NCI-H1105 treated with DMSO at 0.1 percent for 48 hours (cell line): ENCODE data around the gene MYO1B.

Experiments
- DNase-seq: peaks from one replicate; lab custom pipeline; 2025; lab: John Stamatoyannopoulos, UW

Gene MYO1B

DNA sequence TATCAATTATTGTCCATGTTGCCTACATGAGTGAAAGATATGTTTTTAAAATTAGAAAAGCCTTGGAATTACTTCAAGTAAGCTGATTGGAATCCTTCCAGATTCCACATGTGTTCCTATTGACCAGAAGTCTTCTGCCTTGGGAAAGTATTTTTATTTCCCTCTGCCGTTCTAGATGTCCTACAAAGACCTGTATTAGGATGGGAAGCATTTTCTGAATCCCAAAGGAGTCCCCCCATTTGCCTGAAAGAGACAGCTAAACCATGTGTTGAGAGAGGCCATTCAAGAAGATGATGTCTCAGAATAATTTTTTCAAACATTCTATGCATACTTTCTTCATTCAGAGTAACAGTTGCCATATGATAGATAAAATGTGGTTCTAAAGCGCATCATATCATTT, 19.0 kb upstream of the MYO1B start:
- no peak for DNase-seq

DNA sequence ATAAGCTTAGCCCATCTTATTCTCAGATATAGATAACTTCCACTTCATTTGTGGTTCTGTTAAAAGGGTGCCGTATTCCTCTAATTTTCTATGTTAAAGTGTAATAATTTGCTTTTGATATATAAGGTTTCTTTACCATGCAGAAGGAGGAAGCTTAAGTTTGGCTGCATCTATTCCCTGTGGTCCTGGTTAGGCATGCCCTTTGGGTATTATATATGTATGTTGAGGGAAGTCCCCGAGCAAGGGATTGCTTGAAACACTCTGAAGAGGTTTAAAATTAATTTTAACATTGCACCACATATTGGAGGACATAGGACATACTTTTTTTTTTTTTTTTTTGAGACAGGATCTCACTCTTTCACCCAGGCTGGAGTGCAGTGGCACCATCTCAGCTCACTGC, 16.9 kb upstream of the MYO1B start:
- no peak for DNase-seq

DNA sequence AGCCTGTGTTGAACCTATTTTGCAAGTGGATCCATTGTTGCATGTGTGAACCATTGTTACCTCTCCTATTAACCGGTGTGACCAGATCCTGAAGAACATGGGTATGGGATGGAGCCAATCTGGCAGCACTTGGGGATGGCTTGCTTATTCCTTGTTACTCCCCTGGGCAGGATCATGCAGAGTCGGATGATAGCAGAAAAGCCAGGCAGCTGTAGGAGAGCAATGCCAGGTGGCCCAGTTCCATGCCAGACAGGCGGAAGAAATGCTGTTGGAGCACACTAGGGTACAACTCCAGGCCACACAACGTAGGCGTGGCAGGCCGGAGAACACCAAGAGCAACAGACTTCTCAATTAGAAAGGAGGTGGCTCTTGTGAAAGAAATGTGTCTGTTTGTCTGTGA, 16.3 kb upstream of the MYO1B start:
- no peak for DNase-seq

DNA sequence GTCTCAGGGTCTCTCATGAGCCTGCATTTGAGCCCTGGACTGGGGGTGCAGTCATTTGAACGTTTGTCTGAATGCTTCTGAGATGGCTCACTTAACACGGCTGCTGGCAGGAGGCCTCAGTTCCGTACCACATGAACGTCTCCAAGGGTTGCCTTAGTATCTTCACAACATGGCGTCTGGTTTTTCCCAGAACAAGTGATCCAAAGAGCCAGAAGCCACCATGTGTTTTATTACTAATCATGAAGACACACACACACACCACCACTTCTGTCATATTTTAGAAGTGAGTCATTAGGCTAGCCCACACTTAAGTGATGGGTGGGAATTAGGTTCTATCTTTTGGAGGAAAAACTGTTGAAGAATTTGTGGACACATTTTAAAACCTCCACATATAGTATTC, 15.0 kb upstream of the MYO1B start:
- no peak for DNase-seq

DNA sequence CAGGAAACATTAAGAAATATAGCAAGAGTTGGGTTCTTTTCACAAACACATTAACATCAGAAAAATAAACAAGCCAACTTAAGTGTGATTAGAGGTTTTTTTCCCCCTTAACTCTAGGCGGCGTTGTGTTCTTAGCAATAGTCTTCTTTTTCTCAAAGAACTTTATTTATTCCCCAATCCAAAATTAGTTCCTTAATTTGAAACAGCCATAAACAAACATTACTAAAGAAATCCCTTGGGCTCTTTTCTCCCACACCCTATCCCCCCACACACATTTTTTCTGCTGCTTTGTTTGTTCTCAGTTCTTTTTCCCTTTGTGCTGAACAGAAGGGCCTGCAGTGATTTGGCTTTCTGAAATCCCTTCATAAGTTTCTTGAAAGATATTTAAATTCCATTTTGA, 13.2 kb upstream of the MYO1B start:
- no peak for DNase-seq

DNA sequence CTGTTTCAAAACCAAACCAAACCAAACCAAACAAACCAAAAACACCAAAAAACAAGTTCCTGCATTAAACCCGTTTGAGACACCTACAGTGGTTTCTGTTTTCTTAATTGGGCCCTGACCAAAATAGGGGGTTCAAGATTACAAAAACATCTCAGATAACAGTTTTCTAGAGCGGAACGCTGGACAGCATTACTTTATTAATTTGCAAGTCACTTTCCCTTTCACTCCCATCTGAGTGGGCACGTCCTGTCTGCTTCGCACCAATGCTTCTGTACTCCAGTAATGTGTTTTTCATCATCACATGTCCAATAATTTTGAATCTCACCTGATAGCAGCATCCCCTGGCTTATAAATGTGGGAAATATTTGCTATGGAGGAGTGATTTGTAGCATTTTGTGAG, 11.7 kb upstream of the MYO1B start:
- no peak for DNase-seq

DNA sequence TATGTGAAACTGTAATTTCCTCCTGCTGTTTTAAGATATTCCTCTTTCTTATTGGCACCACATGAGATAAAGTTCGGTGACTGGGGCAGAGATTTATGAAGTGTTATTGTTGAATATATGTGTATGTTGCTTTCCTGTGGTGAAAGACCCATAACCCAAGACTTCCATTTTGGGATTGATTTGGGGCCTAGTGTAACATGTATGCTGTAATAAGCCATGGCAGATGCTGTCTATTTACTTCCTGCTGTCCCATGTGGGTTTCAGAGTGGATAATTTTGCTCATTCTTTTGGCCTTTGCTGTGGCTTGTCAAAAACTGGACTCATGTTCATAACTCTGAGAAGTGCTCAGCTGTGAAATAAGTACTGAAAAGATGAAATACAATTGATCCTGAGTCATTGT, 10.8 kb upstream of the MYO1B start:
- DNase-seq, result no peak

DNA sequence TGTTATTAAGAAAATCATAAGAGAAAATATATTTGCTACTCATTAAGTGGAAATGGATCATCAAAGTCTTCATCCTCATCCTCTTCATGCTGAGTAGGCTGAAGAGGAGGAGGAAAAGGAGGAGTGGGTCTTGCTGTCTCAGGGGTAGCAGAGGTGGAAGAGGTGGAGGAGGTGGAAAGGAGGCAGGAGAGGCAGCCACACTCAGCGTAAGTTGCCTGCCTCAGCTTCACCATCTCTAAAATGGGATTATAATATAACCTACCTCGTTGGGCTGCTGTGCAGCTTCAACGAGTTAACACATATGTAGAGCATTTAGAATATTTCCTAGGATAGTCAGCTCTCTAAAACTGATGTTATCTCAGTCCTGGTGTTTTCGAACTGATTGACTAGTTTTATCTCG, 4.3 kb upstream of the MYO1B start:
- no peak for DNase-seq

DNA sequence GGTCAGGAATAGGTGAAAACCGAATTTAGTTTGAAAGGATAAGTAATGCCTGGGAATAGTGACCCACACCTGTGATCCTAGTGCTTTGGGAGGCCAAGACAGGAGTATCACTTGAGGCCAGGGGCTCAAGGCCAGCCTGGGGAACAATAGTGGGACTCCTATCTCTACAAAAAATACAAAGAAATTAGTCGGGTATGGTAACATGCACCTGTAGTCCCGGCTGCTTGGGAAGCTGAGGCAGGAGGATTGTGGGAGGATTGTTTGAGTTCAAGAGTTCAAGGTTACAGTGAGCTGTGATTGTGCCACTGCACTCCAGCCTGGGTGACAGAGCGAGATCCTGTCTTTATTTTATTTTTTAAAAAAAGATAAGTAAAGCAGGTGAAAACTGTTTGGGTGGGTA, 3.8 kb upstream of the MYO1B start:
- DNase-seq, result no peak

DNA sequence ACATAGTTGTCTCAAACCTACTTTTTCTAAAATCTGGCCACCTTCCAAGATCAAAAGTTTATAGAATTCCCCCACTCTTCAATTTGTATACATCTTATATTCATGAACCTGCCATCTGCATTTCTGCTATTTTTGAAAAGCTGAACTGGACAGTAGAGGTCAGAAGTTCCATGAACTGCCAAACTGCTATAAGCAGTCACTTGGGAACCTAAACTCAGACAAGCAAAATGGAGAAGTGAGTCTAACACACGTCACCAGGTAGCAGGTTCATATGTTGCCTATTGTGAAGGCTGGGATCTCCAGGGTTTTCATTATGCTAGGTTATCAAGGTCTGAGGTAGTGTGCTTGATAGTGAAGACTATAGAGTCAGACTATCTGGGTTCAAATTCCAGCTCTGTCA, 2.0 kb upstream of the MYO1B start:
- DNase-seq, result no peak

DNA sequence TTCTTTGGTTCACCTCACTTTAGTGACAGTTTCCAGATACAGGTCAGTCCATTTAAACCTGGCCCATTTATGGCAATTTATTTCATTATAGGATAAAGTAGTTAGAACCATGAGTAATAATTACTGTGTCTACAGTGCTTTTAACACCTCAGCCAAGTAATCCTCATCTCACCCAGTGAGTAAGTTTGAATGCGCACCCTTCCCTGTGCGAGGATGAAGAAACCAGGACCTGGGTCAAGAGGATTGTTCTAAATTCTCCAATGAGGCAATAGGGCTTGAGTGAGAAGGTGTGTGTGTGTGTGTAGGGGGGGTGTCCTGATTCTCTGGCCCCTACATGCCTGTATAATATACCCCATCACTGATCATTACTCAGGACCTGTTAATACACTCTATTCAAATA, 854 bp upstream of the MYO1B start:
- no peak for DNase-seq

DNA sequence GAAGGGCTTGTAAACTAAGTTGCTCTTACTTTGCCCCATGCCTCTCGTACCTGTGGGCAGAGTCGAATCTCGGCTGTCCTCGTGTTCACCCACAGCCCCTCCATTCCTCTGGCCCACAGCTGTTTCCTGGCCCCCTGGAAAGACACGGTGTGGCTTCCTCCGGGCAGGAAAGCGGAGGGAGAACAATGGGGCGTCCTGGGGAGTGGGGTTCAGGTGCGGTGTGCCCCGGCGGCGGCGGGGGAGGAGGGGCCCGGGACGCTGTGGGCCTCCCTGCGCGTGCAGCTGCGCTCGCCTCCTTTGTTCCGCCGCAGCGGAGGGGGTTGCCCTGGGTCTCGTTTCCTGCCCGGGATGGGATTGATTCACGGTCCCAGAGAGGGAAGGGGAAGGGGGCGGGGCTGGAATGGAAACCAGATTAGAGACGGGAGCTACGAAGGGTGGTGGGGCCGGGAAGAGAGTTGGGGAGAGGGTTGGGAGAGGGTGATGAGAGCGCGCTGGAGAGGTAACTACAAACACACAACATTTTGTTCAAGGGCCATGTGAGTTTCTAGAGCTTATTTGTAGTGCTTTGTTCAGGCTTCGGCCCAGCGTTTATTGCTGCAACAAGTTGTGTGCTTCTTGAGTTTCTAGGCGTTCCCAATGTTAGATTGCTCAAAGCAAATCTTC, 796 bp downstream of the MYO1B start:
- peak; percentile 24 for DNase-seq

DNA sequence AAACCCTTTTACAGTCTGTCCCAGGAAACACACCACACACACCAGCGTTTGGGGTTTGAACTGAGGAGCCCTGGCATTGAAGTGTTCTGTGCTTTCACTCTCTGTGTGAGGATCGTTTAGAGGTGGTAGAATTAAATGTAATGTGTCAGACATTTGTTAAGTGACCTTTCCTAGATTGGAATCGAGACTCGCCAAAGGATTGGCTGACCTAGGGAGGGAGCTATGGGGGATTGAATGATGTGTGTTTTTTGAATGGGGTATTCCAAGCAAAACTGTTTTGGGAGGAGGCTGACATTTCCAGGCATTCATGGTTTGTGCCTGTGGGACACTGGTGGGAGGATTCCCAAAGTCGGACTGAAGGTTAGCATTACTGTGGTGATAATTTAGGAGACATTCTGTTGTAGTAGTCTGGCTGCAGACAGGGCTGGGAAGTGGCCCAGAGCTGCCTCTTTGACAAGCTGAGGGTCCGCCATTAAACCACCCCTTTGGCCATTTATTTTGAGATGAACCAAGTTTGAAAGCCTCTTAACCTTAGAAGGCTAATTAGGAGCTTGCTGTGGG, 1.7 kb downstream of the MYO1B start:
- DNase-seq, result no peak

DNA sequence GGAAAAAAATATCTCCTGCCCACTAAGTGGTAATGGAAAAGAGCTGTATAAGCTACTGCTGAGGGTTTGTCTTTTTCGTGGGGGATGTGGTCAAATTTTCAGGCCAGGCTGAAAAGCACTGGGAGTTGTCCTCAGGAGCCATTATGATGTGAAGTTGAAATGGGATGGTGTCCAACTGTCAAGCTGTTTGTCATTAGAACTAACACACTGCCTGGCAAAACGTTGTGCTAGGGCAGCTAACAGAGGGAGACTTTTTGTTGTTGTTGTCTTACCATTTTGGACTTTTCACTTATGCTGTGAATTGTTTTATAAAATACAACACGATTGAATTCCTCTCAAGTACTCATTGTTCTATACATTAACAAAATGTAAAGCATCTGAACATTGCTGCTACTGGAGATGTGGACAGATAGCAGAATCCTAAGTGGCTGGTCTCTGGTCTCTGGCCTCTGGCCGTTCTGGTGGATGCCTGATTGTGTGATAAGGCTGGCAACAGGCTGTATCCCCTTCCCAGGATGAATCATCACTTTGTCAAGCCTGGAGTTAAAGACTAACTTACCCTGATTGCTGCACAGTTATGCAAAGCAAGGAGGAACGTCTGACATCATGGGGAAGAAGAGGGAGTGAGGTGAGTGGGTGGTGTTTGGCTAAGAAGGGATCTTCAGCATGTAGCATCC, 2.3 kb downstream of the MYO1B start:
- DNase-seq, result peak; percentile 3

DNA sequence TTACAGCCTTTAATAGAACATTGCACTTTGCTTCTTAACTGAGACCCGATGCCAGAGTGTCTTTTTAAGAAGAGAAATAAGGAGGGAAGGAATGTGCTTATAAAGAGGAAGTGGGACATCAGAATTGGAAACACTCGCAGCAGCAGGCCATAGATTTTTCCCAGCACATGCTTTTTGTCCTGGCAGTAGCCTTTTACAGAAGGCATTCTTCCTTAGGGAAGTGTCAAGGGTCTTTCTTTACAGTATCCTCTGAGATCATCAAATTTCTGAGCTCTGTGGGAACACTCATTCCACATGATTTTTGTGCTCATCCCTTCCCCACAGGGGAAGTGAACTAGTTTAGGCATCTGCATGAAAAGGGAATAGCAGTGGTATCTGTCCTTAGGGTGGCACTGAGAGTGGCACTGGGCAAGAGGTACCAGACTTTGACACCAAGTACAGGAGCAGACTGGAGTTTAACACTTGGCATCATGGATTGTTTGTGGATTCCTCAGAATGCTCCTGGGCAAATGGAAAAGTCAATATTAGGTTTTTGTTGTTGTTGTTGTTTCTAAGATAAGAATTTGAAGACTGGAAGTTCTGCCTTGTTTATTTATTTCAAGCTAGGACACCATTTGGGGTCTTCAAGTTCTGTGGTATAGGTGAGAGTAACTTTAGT, 4.1 kb downstream of the MYO1B start:
- no peak for DNase-seq

DNA sequence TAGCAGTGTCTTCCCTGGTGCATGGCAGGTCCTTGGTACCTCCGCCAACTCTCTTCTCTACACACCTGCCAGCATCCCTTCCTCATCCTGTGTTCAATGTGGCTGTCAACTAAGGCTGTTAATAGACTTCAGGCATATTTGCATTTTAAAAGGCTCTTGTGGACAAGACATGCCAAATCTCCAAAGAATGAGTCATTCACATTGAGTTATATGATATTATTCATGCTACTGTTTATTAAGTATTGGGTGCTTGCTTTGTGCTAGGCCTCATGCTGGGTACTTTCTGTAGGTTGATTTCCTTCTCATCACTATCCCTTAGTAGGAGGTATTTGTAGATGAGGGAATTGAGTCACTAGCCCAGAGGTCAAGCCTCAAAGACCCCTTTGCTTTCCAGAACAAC, 5.2 kb downstream of the MYO1B start:
- DNase-seq, result no peak

DNA sequence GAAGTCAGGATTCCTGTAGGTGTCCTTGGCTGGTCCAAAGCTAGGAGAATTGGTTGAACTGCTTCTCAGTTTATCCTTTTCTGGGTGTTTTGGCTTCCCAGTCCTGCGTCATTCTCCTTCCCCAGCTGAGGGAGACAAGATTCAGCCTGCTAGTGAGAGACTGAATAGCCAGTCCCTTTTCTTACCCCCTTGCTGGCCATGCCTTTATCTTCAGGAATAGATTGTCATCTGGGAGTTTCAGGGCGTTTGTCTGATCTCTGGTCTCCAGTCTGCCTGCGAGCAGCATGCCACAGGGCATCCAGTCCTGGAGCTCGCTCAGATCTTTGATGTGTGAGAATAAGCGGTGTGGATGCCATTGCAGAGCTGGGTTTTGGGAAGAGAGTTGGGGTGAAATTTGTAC, 5.8 kb downstream of the MYO1B start:
- DNase-seq, result no peak

DNA sequence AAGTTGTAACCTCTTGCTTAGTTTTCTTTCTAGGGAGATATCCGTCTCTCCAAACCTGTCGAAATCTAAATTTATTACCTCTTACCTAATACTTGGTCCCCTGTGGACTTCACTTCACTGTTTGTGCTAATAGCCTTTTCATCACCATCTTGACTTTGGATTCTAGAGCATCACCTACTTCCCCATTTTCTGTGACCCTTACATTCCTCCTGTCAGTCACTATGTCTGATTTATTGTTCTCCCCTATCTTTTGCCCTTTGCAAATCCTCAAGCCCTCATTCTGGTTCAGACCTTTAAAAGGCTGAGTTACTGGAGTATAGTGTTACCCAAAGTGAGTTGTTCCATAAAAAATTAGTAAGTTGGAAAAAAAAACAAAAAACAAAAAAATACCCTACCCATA, 7.5 kb downstream of the MYO1B start:
- DNase-seq, result no peak

DNA sequence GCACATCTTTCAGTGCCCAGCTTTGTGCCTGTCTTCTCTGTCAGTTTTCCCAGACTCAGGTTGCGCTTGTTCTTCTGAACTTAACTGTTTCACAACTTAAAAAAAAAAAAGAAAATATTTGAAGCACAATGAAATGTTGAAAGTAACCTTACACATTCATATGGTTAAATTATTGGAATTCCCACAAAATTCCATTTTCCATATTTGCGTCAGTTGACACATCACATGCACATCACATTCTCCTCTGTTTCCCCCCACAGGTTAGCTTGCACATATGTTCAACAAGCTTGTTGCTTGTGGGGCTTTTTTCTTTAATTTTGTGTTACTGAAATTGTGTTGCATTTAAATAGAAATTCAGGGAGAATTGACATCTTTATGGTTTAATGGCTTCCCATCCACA, 8.3 kb downstream of the MYO1B start:
- DNase-seq, result no peak

DNA sequence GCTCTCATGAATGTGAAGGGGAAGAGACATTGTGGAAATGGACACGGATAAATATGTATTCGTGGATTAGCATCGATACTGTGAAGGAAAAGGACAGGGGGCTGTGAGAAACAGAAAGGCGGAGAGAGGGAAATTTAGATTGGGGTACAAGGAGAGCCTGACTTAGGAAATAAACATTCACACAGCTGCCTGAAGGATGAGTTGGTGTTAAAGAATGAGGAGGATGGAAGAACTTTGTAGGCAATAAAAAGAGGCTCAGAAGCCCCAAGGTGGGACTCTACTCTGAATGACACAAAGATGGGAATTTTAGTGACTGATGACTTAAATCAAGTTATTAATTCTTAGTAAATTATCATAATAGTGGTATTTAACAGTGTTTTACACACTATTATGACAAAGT, 10.1 kb downstream of the MYO1B start:
- DNase-seq, result no peak

DNA sequence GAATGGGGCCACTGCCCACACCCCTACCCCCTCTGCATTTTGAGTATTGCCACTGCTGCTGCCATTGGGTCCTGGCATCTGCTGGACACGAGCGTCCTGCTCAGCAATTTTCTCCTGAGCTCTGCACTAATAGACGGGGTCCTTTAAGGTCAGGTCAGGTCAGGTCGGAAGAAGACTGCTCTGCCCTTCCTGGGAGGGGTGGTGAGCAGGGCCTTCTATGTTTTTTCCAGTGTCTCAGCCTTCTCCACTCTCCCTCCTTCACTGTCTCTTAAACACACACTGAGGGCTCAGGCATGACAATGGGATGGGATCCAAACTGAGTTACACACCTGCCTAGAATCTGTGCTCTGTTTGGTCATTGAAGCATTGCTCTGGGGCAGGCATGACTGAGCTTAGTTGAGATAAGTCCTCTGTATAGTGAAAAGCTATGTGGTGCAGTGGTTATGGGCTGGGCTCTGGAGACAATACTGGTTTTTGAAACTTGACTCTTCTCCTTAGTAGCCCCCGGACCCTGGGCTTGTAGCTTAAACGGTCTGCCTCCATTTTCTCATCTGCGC, 10.6 kb downstream of the MYO1B start:
- no peak for DNase-seq

DNA sequence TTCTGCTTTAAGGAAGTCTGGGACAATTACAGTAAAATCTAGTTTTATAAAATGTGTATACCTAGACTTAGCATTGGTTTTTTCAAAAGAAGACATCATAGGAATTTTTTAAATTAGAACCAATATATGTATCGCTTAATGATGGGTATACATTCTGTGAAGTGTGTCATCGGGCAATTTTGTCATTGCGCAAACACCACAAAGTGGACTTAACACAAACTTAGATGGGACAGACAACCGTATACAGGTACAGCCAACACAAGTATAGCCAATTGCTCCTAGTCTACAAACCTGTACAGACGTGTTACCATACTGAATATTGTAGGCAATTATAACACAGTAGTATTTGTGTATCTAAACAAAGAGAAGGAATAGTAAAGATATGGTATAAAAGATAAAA, 12.7 kb downstream of the MYO1B start:
- no peak for DNase-seq

DNA sequence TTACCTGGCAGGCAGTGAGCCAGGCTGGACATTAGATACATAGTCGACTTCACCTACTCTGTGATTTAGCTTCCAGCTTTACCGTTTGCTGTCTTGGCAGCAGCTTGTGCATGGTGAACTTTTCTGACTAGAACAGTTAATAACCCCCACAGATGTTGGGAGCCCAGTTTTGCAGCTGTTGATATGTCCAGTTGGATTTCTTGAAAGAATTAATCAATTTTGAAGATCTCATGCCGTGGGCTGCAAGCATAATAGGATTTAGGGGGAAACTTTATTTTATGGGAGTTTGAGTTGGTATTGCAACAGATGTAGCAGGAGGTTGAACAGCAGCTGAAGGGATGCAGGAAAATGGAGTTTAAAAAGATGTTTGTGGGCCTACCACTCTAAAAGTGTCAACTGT, 13.8 kb downstream of the MYO1B start:
- DNase-seq, result no peak
